HCT116 (cell line): ENCODE data around the gene IL1B. TPM values are rescaled to one million over a fixed set of nuclear protein-coding genes. Genes with fewer than 3 reads are reported as not detected.

Experiments used
- ATAC-seq: fragments of 200-7000 bp; cut with Tn5 transposase; 2 replicates; pipeline ENCODE4 v1.9.1; 2020; ENCODE audit warnings: mild to moderate bottlenecking, moderate library complexity
- BruUV-seq: library from RNA; stranded (reverse); fragments of 400-500 nt; replicated peaks from 2 replicates; lab custom pipeline; 2021; lab: Mats Ljungman, UMichigan
- CTCF ChIA-PET: fragments of 300-600 bp; sonication (Branson Sonifier 250); formaldehyde crosslinking; loops from one replicate; lab custom pipeline; 2021; ENCODE audit warnings: antibody characterized with exemption; lab: Charles Lee
- POLR2A ChIA-PET: fragments of 300-600, 350-600 bp; sonication (Branson Sonifier 250); formaldehyde crosslinking; loops from one replicate; lab custom pipeline; 2021; ENCODE audit warnings: antibody characterized with exemption; lab: Charles Lee
- RAD21 ChIA-PET, 2 experiments: fragments of 300-600 bp; sonication (Branson Sonifier 250); formaldehyde crosslinking; loops; one replicate each; lab custom pipeline; 2023; ENCODE audit warnings: low total read pairs in 2 of 2; ENCODE audit not compliant: uncharacterized antibody in 2 of 2, unreplicated experiment in 2 of 2, low non-redundant PET in 1 of 2; lab: Charles Lee
- DNase-seq: peaks from one replicate; pipeline ENCODE4 v3.0.0-alpha.2; 2010; ENCODE audit warnings: low read depth, low spot score
- H2AFZ ChIP-seq: fragments of 200-600 bp; shearing (Covaris generic), sonication (generic); 2 replicates; pipeline ENCODE4 v1.6.1; 2017; ENCODE audit warnings: low read depth, mixed run types, mixed read lengths, antibody characterized with exemption, low read length; ENCODE audit not compliant: poor library complexity, severe bottlenecking
- H3K27ac ChIP-seq: 2 replicates; pipeline ENCODE4 v1.5.1; 2012; ENCODE audit warnings: low read depth, low read length
- H3K27me3 ChIP-seq: fragments of 200-600 bp; sonication (generic); 2 replicates; pipeline ENCODE4 v1.6.1; 2016; ENCODE audit warnings: mixed run types, low read length, mixed read lengths; ENCODE audit not compliant: insufficient read depth
- H3K36me3 ChIP-seq, 2 experiments: fragments of 200-500 bp in 1 of 2; fragments of 200-600 bp in 1 of 2; sonication (Bioruptor generic) in 1 of 2; sonication (generic) in 1 of 2; 2 replicates each; pipeline versions ENCODE4 v1.5.1 to v1.6.1; 2014 to 2016; ENCODE audit warnings: low read length in 2 of 2, inconsistent platforms in 1 of 2, mixed read lengths in 1 of 2, mixed run types in 1 of 2; ENCODE audit not compliant: insufficient read depth in 2 of 2, control insufficient read depth in 1 of 2
- H3K4me1 ChIP-seq, 2 experiments: fragments of 200-600 bp in 1 of 2; sonication (generic) in 1 of 2; 2 replicates each; pipeline versions ENCODE4 v1.5.1 to v1.6.1; 2012 to 2017; ENCODE audit warnings: low read length in 2 of 2, inconsistent platforms in 1 of 2, mild to moderate bottlenecking in 1 of 2, mixed read lengths in 1 of 2, mixed run types in 1 of 2, moderate library complexity in 1 of 2; ENCODE audit not compliant: insufficient read depth in 2 of 2, control insufficient read depth in 1 of 2
- H3K4me2 ChIP-seq: fragments of 200-600 bp; sonication (generic); 2 replicates; pipeline ENCODE4 v1.6.1; 2017; ENCODE audit warnings: mixed run types, low read length, mixed read lengths
- H3K4me3 ChIP-seq, 2 experiments: fragments of 200-600 bp in 1 of 2; sonication (generic) in 1 of 2; replicated peaks in 1 of 2; 2 replicates each; pipeline ENCODE4 v1.5.1; 2011 to 2016; ENCODE audit warnings: low read length in 2 of 2, control low read depth in 1 of 2, low read depth in 1 of 2, mild to moderate bottlenecking in 1 of 2, mixed read lengths in 1 of 2, mixed run types in 1 of 2
- H3K79me2 ChIP-seq: fragments of 200-600 bp; sonication (generic); 2 replicates; pipeline ENCODE4 v1.6.1; 2017; ENCODE audit warnings: mild to moderate bottlenecking, mixed run types, low read length, moderate library complexity, mixed read lengths; ENCODE audit not compliant: insufficient read depth
- H3K9ac ChIP-seq: fragments of 200-600 bp; sonication (generic); 2 replicates; pipeline ENCODE4 v1.6.1; 2016; ENCODE audit warnings: low read length, mixed read lengths
- H3K9me2 ChIP-seq: fragments of 200-600 bp; sonication (generic), shearing (Covaris generic); 2 replicates; pipeline ENCODE4 v1.6.1; 2017; ENCODE audit warnings: mixed run types, mild to moderate bottlenecking, moderate library complexity; ENCODE audit not compliant: insufficient read depth
- H3K9me3 ChIP-seq, 2 experiments: fragments of 200-500 bp in 1 of 2; fragments of 200-600 bp in 1 of 2; sonication (Bioruptor generic) in 1 of 2; sonication (generic) in 1 of 2; 2 replicates each; pipeline ENCODE4 v1.6.1; 2014 to 2017; ENCODE audit warnings: low read length in 2 of 2, mixed read lengths in 2 of 2, inconsistent platforms in 1 of 2, low read depth in 1 of 2, mild to moderate bottlenecking in 1 of 2, mixed run types in 1 of 2, moderate library complexity in 1 of 2; ENCODE audit not compliant: control insufficient read depth in 1 of 2, insufficient read depth in 1 of 2
- H4K20me1 ChIP-seq: fragments of 200-600 bp; sonication (generic), shearing (Covaris generic); 2 replicates; pipeline ENCODE4 v1.6.1; 2017; ENCODE audit warnings: mixed run types, mild to moderate bottlenecking, moderate library complexity; ENCODE audit not compliant: insufficient read depth
- CEBPB ChIP-seq: IDR thresholded peaks from 2 replicates; pipeline ENCODE4 v1.6.1; 2012; ENCODE audit warnings: low read depth
- ELF1 ChIP-seq: IDR thresholded peaks from 2 replicates; pipeline ENCODE4 v1.6.1; 2012; ENCODE audit warnings: low read depth, borderline replicate concordance
- EZH2 ChIP-seq: fragments of 200-600 bp; sonication (generic); IDR thresholded peaks from 2 replicates; pipeline ENCODE4 v1.6.1; 2017; ENCODE audit warnings: antibody characterized with exemption, mixed run types
- RAD21 ChIP-seq: IDR thresholded peaks from 2 replicates; pipeline ENCODE4 v1.6.1; 2012; ENCODE audit warnings: low read depth, mild to moderate bottlenecking
- SP1 ChIP-seq: IDR thresholded peaks from 2 replicates; pipeline ENCODE4 v1.6.1; 2012; ENCODE audit warnings: low read depth
- SRF ChIP-seq: IDR thresholded peaks from 2 replicates; pipeline ENCODE4 v1.6.1; 2012; ENCODE audit warnings: low read depth
- TCF7L2 ChIP-seq: IDR thresholded peaks from 2 replicates; pipeline ENCODE4 v1.7.0; 2011; ENCODE audit warnings: borderline replicate concordance, inconsistent platforms; ENCODE audit not compliant: insufficient read depth, insufficient read length; ENCODE audit errors: extremely low read depth
- intact Hi-C: fragments of 100-400 bp; cut with micrococcal nuclease; formaldehyde crosslinking; loops from 2 replicates; pipeline ENCODE4 v1.10.0; 2022
- total RNA-seq: library from RNA; stranded (reverse); gene quantifications from one replicate; pipeline ENCODE4 v1.2.1, GENCODE V29; 2021; ENCODE audit not compliant: unreplicated experiment
- TF ChIP-seq, protein P1 (sequence below): IDR thresholded peaks from 2 replicates; pipeline ENCODE4 v1.6.1; 2011; ENCODE audit warnings: mild to moderate bottlenecking, low read length, moderate library complexity; ENCODE audit not compliant: insufficient replicate concordance; ENCODE audit errors: extremely low read depth
- TF ChIP-seq, protein P2 (sequence below), 3 experiments: fragments of 200-600 bp in 1 of 3; sonication (generic) in 1 of 3; IDR thresholded peaks in 2 of 3; conservative IDR thresholded peaks in 1 of 3; 2 replicates each; pipeline ENCODE4 v1.5.1; 2012 to 2017; ENCODE audit warnings: low read depth in 2 of 3, low read length in 2 of 3, antibody characterized with exemption in 1 of 3, borderline replicate concordance in 1 of 3, control low read depth in 1 of 3, mild to moderate bottlenecking in 1 of 3, mixed read lengths in 1 of 3, mixed run types in 1 of 3, moderate library complexity in 1 of 3; ENCODE audit not compliant: insufficient read depth in 1 of 3

The IL1B gene
- total RNA-seq, 1 experiment from 2014 or later, result not detected

DNA sequence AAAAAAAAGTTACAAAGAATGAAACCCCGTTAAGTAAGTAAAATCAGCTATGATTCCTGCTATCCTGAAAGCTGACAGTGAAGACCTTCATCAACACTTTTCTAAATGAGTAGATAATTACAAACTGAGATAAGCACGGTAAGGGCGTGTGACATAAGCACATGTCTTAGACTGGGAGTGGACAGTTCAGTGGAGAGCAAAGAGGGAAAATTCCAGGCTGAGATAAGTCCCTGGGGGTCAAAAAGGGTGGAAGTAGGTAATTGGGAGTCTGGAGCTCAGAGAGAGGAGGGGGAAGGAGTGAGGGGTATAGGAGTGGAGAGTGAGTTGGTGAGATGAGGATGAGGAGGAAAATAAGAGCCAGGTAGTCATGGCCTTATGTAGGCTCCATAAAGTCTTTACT, 47.9 kb downstream of the IL1B start:
- Histone ChIP-seq H3K27ac (no peak overlapping the region), H2AFZ (no peak overlapping the region), H3K9ac (no peak overlapping the region), H4K20me1 (no peaks in the 10 kb centered on the region), H3K4me1 (peaks cover 0 to 10% of the 10 kb centered on the region in 2 experiments; a peak in 2 of 4 replicates), H3K36me3 (no peaks in the 10 kb centered on the region), H3K9me2 (no peaks in the 10 kb centered on the region), H3K9me3 (no peaks in the 10 kb centered on the region), H3K27me3 (no peaks in the 10 kb centered on the region), H3K4me2 (no peak overlapping the region), H3K79me2 (no peaks in the 10 kb centered on the region), H3K4me3 (no peak overlapping the region)
- BruUV-seq, result no TSS peak
- DNase-seq (no peak), ATAC-seq (no peak)
- RAD21 ChIA-PET, result no interaction called here
- no peak for TF ChIP-seq SP1
- CTCF ChIA-PET, result interaction anchor here (1.3 kb wide), 1 partner anchor 153 kb away, joined by 3 read pairs; no protein-coding TSS in a partner anchor
- intact Hi-C loops, result no loop called here
- POLR2A ChIA-PET, result no interaction called here

DNA sequence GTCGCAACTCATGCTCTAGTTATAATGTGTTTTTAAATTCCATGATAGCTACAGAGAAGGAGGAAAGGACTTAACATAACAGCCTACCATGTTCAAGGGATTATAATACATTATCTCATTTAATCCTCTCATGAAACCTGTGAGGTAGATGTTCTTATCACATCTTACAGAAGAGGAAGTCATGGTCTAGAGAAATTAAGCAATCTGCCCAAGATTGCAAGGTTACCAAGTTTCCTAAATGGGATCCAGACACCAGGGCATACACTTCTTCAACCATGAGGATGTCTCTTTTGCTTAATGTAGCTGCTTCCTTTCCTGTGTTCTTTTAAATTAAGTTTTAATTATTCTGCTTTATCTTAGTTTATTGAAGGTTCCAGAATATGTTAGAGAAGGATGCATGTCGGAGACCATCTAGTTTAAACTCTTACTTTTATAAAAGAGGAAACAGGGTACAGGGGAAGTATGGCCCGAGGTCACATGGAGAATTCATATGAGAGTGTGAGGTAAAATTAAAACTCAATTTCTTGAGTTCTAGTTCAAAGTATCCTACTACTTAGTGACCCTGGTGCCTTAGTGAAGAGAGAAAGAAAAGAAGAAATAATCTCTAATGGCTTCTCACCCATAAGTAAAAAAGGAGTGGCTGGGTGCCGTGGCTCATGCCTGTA, 48.7 kb downstream of the IL1B start:
- Histone ChIP-seq H3K36me3 (no peaks in the 10 kb centered on the region), H3K9me3 (no peaks in the 10 kb centered on the region), H3K27ac (no peak overlapping the region), H3K79me2 (no peaks in the 10 kb centered on the region), H3K9me2 (no peaks in the 10 kb centered on the region), H3K9ac (no peak overlapping the region), H3K4me1 (peaks cover 0 to 10% of the 10 kb centered on the region in 2 experiments; a peak in 2 of 4 replicates), H3K4me2 (no peak overlapping the region), H3K4me3 (no peak overlapping the region), H3K27me3 (no peaks in the 10 kb centered on the region), H4K20me1 (no peaks in the 10 kb centered on the region), H2AFZ (no peak overlapping the region)
- ChIA-PET RAD21 (no interaction called here), CTCF (interaction anchor here (1.3 kb wide), 1 partner anchor 154 kb away, joined by 3 read pairs; no protein-coding TSS in a partner anchor), POLR2A (no interaction called here)
- TF ChIP-seq ELF1 (no peak), CEBPB (no peak), TCF7L2 (no peak), EZH2 (no peak), RAD21 (no peak), SRF (no peak)
- TF ChIP-seq, protein P1, sequence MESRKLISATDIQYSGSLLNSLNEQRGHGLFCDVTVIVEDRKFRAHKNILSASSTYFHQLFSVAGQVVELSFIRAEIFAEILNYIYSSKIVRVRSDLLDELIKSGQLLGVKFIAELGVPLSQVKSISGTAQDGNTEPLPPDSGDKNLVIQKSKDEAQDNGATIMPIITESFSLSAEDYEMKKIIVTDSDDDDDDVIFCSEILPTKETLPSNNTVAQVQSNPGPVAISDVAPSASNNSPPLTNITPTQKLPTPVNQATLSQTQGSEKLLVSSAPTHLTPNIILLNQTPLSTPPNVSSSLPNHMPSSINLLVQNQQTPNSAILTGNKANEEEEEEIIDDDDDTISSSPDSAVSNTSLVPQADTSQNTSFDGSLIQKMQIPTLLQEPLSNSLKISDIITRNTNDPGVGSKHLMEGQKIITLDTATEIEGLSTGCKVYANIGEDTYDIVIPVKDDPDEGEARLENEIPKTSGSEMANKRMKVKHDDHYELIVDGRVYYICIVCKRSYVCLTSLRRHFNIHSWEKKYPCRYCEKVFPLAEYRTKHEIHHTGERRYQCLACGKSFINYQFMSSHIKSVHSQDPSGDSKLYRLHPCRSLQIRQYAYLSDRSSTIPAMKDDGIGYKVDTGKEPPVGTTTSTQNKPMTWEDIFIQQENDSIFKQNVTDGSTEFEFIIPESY, result no peak
- TF ChIP-seq, protein P2, sequence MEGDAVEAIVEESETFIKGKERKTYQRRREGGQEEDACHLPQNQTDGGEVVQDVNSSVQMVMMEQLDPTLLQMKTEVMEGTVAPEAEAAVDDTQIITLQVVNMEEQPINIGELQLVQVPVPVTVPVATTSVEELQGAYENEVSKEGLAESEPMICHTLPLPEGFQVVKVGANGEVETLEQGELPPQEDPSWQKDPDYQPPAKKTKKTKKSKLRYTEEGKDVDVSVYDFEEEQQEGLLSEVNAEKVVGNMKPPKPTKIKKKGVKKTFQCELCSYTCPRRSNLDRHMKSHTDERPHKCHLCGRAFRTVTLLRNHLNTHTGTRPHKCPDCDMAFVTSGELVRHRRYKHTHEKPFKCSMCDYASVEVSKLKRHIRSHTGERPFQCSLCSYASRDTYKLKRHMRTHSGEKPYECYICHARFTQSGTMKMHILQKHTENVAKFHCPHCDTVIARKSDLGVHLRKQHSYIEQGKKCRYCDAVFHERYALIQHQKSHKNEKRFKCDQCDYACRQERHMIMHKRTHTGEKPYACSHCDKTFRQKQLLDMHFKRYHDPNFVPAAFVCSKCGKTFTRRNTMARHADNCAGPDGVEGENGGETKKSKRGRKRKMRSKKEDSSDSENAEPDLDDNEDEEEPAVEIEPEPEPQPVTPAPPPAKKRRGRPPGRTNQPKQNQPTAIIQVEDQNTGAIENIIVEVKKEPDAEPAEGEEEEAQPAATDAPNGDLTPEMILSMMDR (IDR thresholded peaks at IDR 0.05 in 2 of 3, conservative IDR thresholded peaks at IDR 0.05 in 1 of 3; ENCODE audit: borderline replicate concordance in 1 of 3, insufficient read depth in 1 of 3, low read depth in 2 of 3, low read length in 2 of 3), result no peak
- DNase-seq (no peak), ATAC-seq (no peak)
- no TSS peak for BruUV-seq
- intact Hi-C loops, result no loop called here
